Middle frontal gyrus (tissue), 1 donor: ENCODE data around the gene BMI1.
"Not testable (repeated sequence)": the region's sequence is repeated elsewhere in the genome, so short reads cannot be mapped to it uniquely, and the experiment has no call there.

ENCODE experiments used
- DNase-seq: peaks from one replicate; pipeline ENCODE4 v3.0.0-alpha.2; 2015; ENCODE audit warnings: low spot score; ENCODE audit errors: extremely low spot score

Gene BMI1

DNA sequence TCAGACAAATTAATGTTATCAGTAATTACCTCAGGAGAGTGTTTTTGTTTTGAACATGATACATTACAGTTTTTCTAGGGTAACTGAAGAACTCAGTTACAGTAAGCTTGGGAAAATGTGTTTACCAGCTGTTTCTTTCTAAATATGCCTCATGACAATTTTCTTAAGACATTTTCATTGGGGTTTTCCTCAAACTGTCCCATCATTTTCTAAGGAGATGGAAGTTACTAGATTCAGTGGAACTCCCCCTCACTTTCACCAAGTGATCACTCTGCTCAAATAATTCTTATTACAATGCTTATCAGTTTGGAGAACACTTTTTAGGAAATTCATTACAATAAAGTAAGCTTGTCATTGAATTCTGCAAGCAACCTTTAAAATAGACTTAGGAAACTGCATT is 18.0 kb downstream of the BMI1 start:
- DNase-seq = no peak

DNA sequence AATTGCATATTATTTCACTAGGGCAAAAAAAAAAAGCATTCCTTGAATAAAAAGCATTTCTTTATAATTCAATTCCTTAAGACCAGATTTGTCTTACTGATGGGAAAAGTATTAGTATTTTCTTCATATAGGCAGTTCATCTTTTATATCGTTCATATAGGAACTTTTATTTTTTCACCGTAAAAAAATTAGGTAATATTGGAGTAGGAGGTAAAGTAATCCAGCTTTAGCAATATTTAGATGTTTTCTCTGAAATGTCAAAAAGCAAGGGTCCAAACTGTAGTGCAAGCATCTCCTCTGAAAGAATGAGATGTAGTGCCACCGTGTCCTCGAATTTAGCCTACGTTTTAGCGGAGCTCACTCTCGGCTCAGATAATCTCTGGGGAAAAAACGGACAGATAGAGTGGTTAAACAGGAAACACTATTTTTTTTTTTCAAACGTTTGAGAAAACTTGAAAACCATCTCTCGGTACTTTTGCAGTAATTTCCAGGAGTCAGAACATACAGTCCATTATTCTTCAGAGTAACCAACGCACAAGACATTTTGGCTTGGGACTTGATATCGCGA is 18.9 kb downstream of the BMI1 start:
- DNase-seq = no peak

DNA sequence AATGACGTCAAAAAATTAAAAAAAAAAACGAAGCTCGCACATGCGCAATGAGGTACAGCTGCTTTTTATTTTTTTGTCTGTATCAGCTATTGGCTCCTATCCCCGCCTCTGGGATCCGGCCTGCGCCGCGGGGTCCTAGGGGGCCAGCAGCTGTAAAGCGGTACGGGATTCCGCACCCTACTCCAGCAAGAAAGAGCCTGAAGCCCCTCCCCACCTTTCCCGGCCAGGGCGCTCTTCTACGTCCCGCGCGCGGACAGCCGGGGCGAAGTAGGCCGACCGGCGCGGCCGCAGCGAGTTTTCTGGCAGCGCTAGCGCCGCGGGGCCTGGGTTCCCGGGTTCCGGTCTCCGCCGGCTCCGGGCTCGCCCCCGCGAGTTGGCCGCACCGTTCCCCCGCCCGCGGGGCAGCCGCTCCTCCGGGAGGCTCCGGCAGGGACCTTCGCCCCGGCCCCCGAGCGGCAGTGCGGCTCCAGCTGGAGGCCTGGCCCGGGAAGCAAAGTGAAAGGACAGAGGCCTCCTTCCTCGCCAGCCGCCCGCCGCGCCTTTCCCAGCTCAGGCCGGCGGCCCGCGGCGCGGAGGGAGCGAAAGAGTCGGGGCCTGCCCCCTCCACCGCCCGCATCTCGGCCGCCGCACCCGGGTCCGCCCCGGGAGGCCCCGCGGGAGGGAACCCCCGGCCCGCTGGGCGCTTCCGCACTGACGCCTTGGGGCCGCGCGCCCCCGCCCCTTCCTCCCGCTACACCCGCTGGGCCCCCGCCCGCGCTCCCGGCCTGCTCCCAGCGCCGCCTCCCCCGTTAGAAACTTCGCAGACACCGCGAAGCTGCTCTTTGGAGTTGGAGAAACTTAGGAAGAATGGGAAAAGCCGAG is 19.7 kb downstream of the BMI1 start:
- DNase-seq = peak; percentile 56

GRCh38 chr10:22341190-22341925 is 20.5 kb downstream of the BMI1 start:
- DNase-seq = no peak

- DNase-seq = no peak
Observed at GRCh38 chr10:22341926-22342196, 21.0 kb downstream of the BMI1 start.

GRCh38 chr10:22342421-22342820 is 21.5 kb downstream of the BMI1 start:
- DNase-seq = no peak

GRCh38 chr10:22343731-22344130 is 22.8 kb downstream of the BMI1 start:
- no peak for DNase-seq

GRCh38 chr10:22344249-22344648 is 23.4 kb downstream of the BMI1 start:
- DNase-seq = no peak

DNA sequence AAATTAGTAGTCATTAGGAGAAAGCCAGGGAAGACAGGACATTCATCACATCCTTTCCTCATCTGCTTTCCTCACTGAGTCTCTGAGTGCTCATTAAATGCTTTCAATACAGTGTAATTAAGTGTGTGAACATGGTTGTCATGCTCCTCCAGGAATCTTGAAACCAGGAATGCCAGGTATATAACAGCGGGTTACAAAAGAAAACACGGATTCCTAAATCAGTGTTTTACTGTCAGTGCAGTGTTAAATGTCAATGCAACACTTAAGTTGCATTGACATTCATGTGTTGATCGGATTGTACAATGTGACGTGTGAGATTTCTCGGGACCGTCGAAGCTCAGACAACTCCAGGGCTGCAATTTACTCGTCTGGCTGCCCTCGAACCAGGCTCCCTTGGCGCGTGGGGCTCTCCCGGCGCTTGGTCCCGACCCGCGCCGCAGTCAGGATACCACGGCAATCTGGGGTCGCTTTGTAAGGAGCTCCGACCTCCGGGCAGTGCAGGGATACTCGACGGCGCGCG is 23.9 kb downstream of the BMI1 start:
- DNase-seq = no peak

- DNase-seq = no peak
Observed at GRCh38 chr10:22345301-22346095, 24.6 kb downstream of the BMI1 start, which contains the start of gene SPAG6. SPAG6 (plus strand) TSS chr10:22345496; CDS start chr10:22345612, 116 bp downstream.

GRCh38 chr10:22346096-22346661 is 25.3 kb downstream of the BMI1 start:
- no peak for DNase-seq

- no peak for DNase-seq
Observed at GRCh38 chr10:22349755-22350154, 28.9 kb downstream of the BMI1 start.

DNA sequence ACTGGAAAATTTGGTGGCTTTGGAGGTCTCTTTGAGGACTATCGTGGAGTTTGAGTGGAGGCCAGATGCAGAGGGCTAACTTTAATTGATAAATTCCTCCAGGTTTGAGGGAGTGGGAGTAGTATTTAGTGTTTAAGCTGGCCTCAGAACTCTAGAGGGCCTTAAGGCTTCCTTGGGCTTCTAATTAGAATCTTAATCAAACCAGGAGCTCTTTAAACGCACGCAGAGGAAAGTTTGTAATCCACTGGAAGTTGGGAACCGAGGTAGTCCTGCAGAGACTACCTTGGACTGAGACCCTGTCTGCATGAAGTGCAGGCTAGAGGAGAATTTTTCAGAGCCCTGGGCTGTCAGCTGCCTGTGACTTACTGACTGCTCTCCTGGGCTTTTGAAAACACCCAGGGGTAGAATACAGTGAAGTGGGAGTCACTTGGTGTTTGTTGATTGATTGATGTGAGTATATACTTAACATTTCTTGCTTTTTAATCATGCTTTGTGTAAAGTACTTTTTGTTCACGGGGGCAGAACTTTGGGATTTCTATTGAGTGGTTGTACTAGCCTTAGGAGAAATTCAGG is 30.3 kb downstream of the BMI1 start:
- no peak for DNase-seq

DNA sequence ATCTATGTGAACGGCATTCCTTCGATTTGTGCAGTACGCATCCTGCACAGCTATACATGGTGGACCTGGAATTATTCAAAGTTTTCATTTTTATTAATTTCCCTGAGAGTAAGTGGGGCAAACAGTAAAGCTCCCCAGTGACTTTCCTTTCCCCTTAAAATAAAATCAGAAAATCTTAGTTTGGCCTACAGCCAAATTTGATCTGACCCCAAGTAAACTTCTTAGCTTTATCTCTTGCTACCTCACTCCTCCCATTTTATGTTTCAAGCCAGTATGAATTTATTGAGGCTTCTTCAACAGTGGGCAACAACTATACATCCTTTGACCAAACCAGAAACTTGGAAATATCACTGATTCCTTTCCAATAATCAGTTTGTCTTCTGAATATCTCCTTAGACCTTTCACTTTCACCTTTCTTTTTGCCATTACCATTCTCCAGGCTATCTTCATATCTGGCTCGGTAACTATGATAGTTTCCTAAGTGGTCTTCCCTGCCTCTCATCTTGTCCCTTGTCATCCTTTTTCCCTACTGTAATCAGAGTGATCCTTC is 35.5 kb downstream of the BMI1 start:
- DNase-seq = no peak

GRCh38 chr10:22357770-22358169 is 36.9 kb downstream of the BMI1 start:
- not testable (repeated sequence) for DNase-seq

- no peak for DNase-seq
Observed at GRCh38 chr10:22363305-22363704, 42.4 kb downstream of the BMI1 start.

DNA sequence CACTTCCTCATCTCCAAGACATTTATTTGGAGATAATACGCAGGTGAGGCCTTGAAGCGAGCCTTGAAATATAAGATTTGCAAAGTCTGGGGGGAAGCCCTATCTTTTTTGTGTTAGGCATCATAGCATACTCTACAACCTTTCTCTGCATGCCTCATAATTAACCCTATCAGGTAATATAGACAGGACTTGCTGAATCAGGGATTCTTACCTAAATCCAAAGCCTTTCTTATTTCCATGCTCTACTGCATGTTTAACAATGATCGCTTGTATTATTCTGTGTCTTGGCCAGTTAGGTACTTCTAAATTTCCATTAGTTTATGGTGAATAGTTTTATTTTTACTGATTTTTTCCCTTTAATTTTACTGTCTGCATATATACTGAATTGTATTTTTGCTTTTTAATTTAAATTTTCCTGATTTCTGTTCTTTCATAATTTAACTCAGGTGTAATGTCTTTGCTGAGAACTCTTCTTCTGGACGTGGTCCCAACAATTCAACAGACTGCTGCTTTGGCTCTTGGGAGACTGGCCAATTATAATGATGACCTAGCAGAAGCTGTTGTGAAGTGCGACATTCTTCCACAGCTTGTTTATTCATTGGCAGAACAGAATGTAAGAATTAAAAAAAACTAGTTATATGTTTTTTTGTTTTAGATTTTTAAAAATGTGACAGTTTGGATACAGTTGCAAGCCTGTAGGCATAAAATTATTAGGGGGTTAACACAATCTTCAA is 43.7 kb downstream of the BMI1 start:
- DNase-seq = no peak

DNA sequence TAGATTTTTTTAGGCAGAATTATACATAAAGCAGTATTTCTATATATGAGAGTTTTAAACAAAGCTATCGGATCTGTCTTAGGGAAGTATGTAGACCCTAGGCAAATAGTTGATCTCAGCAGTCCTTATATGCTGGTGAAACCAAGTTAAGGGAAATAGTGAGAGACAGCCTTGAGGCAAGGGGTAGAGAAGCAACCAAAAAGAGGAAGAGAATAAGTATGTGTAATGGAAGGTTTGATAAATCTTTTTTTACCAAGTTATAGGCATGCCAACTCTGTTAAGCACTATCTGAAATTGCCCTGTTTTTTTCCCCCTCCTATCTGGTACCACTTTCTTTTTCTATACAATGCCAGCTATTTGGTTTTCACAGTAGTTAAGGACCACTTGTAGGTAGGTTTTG is 44.3 kb downstream of the BMI1 start:
- no peak for DNase-seq

DNA sequence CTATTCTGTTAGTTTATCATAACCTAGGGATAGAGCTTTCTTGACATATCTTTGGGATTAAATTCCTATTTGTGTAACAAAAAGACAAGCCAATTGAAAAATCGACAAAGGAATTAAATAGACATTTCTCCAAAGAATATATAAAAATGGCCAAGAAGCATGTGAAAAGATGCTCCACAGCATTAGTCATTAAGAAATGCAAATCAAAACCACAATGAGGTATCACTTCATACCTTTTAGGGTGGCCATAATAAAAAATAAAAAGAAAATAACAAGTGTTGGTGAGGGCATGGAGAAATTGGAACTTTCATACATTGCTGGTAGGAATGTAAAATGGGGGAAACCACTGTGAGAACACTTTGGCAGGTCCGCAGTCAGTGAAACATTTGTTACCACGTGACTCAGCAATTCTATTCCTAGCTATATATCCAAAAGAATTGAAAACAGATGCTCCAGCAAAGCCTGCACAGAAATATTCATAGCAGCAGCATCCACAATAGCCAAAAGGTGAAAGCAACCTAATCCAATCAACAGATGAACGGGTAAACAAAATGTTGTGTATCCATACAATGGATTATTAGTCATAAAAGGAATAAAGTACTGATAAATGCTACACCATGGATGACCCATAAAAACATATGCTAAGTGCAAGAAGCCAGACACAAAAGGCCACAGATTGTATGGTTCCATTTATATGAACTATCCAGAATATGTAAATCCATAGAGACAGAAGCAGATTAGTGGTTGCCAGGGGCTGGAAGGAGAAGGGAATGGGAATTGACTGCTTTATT is 44.9 kb downstream of the BMI1 start:
- no peak for DNase-seq
